Smooth muscle cell (in vitro differentiated cells): ENCODE results near the gene SMURF2. TPM values are rescaled to one million over a fixed set of nuclear protein-coding genes. Genes with fewer than 3 reads are reported as not detected.
"Not testable (repeated sequence)": the region's sequence is repeated elsewhere in the genome, so short reads cannot be mapped to it uniquely, and the experiment has no call there.

Source experiments
- DNase-seq: peaks from one replicate; lab custom pipeline; 2025; ENCODE audit not compliant: unreplicated experiment; lab: John Stamatoyannopoulos, UW
- H2AFZ ChIP-seq: fragments of 200-600 bp; sonication (generic); 2 replicates; pipeline ENCODE4 v1.6.0; 2016; ENCODE audit warnings: antibody characterized with exemption, low read depth, mild to moderate bottlenecking
- H3F3A ChIP-seq: fragments of 200-600 bp; sonication (generic); 2 replicates; pipeline ENCODE4 v1.6.0; 2017; ENCODE audit warnings: antibody characterized with exemption, low read depth
- H3K27ac ChIP-seq: fragments of 200-600 bp; sonication (generic); 2 replicates; pipeline ENCODE4 v1.5.1; 2016; ENCODE audit warnings: low read depth, mild to moderate bottlenecking
- H3K27me3 ChIP-seq: fragments of 200-600 bp; sonication (generic); 2 replicates; pipeline ENCODE4 v1.6.1; 2016; ENCODE audit warnings: low read depth, mild to moderate bottlenecking
- H3K36me3 ChIP-seq: fragments of 200-600 bp; sonication (generic); 2 replicates; pipeline ENCODE4 v1.5.1; 2016; ENCODE audit warnings: low read depth
- H3K4me1 ChIP-seq: fragments of 200-600 bp; sonication (generic); 2 replicates; pipeline ENCODE4 v1.5.1; 2016; ENCODE audit warnings: low read depth
- H3K4me2 ChIP-seq: fragments of 200-600 bp; sonication (generic); 2 replicates; pipeline ENCODE4 v1.6.0; 2016; ENCODE audit warnings: mild to moderate bottlenecking
- H3K4me3 ChIP-seq: fragments of 200-600 bp; sonication (generic); 2 replicates; pipeline ENCODE4 v1.5.1; 2016; ENCODE audit warnings: mild to moderate bottlenecking
- H3K79me2 ChIP-seq: fragments of 200-600 bp; sonication (generic); 2 replicates; pipeline ENCODE4 v1.6.0; 2016; ENCODE audit warnings: low read depth, mild to moderate bottlenecking
- H3K9ac ChIP-seq: fragments of 200-600 bp; sonication (generic); 2 replicates; pipeline ENCODE4 v1.6.0; 2016; ENCODE audit warnings: low read depth
- H3K9me3 ChIP-seq: fragments of 200-600 bp; sonication (generic); replicated peaks from 2 replicates; pipeline ENCODE4 v1.5.1; 2016; ENCODE audit warnings: low read depth
- H4K20me1 ChIP-seq: fragments of 200-600 bp; sonication (generic); 2 replicates; pipeline ENCODE4 v1.6.0; 2016; ENCODE audit warnings: low read depth
- CTCF ChIP-seq: fragments of 200-600 bp; sonication (generic); IDR thresholded peaks from 2 replicates; pipeline ENCODE4 v1.5.1; 2017; ENCODE audit warnings: borderline replicate concordance, mild to moderate bottlenecking, antibody characterized with exemption; ENCODE audit not compliant: insufficient read depth, poor library complexity, severe bottlenecking
- WGBS: methylation state at CpG from one replicate; pipeline ENCODE4 v1.1.7; 2016; ENCODE audit warnings: low lambda C conversion rate; 5-methylcytosine and 5-hydroxymethylcytosine counted together
- polyA plus RNA-seq: library from polyadenylated mRNA; unstranded; fragments of >200 nt; fragmentation: Nextera tagmentation; extraction: Ambion mirVana; gene quantifications from 2 replicates; pipeline ENCODE4 v1.2.1, GENCODE V29; 2016
- total RNA-seq: library from RNA; depleted of rRNA; stranded (reverse); fragments of >200 nt; gene quantifications from 2 replicates; pipeline ENCODE4 v1.2.3, GENCODE V29; 2014

SMURF2 gene
- total and polyA plus RNA-seq, 2 experiments from 2014 or later = 38.9 to 91.2 TPM

- WGBS = 77% methylated on average over 12 of the region's 12 CpGs
- Histone ChIP-seq H2AFZ (no peak overlapping the region), H3F3A (peaks cover 12% of the 10 kb centered on the region), H3K9ac (no peak overlapping the region), H3K4me1 (no peaks in the 10 kb centered on the region), H3K4me2 (no peak overlapping the region), H3K79me2 (no peaks in the 10 kb centered on the region), H3K27me3 (no peaks in the 10 kb centered on the region), H3K27ac (peak overlapping the region; percentile 40), H4K20me1 (no peaks in the 10 kb centered on the region), H3K9me3 (no peaks in the 10 kb centered on the region), H3K36me3 (no peaks in the 10 kb centered on the region), H3K4me3 (no peak overlapping the region)
- DNase-seq = no peak
- no peak for TF ChIP-seq CTCF
Measured at GRCh38 chr17:64682261-64683181, 20.4 kb upstream of the SMURF2 start.

- no peaks in the 10 kb centered on the region for H3K36me3 ChIP-seq
- peak overlapping the region; percentile 71 for H3K9ac ChIP-seq
- peak overlapping the region; percentile 92 for H3K27ac ChIP-seq
- H3K27me3 ChIP-seq = no peaks in the 10 kb centered on the region
- H2AFZ ChIP-seq = no peak overlapping the region
- TF ChIP-seq CTCF = no peak
- H3F3A ChIP-seq = peaks cover 12% of the 10 kb centered on the region
- no peaks in the 10 kb centered on the region for H4K20me1 ChIP-seq
- DNase-seq = no peak
- no peak overlapping the region for H3K4me3 ChIP-seq
- no peaks in the 10 kb centered on the region for H3K9me3 ChIP-seq
- peak overlapping the region; percentile 74 for H3K4me2 ChIP-seq
- H3K4me1 ChIP-seq = no peaks in the 10 kb centered on the region
- H3K79me2 ChIP-seq = no peaks in the 10 kb centered on the region
- WGBS = 9% methylated on average over 10 of the region's 10 CpGs
Measured at GRCh38 chr17:64679710-64680216, 17.7 kb upstream of the SMURF2 start.

- Histone ChIP-seq H2AFZ (no peak overlapping the region), H3K4me2 (no peak overlapping the region), H3K9me3 (no peaks in the 10 kb centered on the region), H3K9ac (no peak overlapping the region), H3K79me2 (no peaks in the 10 kb centered on the region), H3K36me3 (no peaks in the 10 kb centered on the region), H3K27ac (no peak overlapping the region), H3F3A (peaks cover 14% of the 10 kb centered on the region), H3K4me3 (no peak overlapping the region), H3K4me1 (no peaks in the 10 kb centered on the region), H4K20me1 (no peaks in the 10 kb centered on the region), H3K27me3 (no peaks in the 10 kb centered on the region)
- TF ChIP-seq CTCF = no peak
- WGBS = 77% methylated on average over 3 of the region's 3 CpGs
- no peak for DNase-seq
Measured at GRCh38 chr17:64676763-64677162, 14.7 kb upstream of the SMURF2 start.

- Histone ChIP-seq H3K27ac (peak overlapping the region; percentile 80), H3F3A (peaks cover 34% of the 10 kb centered on the region), H3K4me2 (peak overlapping the region; percentile 4)
- H3K79me2 ChIP-seq, H3K27me3 ChIP-seq, H4K20me1 ChIP-seq, H2AFZ ChIP-seq, H3K9ac ChIP-seq, H3K4me3 ChIP-seq, DNase-seq, H3K36me3 ChIP-seq, H3K4me1 ChIP-seq, H3K9me3 ChIP-seq: not testable (repeated sequence)
- WGBS = 51% methylated on average over 10 of the region's 10 CpGs
Measured at GRCh38 chr17:64670843-64671590, 8.9 kb upstream of the SMURF2 start.

- H3K36me3 ChIP-seq, H3K4me1 ChIP-seq, DNase-seq, H2AFZ ChIP-seq, H3K27me3 ChIP-seq, H3K9me3 ChIP-seq, H3K9ac ChIP-seq, H3K4me2 ChIP-seq, H3K4me3 ChIP-seq, H4K20me1 ChIP-seq, H3K79me2 ChIP-seq: not testable (repeated sequence)
- Histone ChIP-seq H3K27ac (peak overlapping the region; percentile 40), H3F3A (peaks cover 50% of the 10 kb centered on the region)
- 37% methylated on average over 14 of the region's 14 CpGs for WGBS
Measured at GRCh38 chr17:64667807-64668721, 6.0 kb upstream of the SMURF2 start.
